Duodenal mucosa (tissue), 2 donors: ENCODE results near the gene CCDC92B.

Source experiments
- H3K27ac ChIP-seq: one replicate; pipeline ENCODE4 v1.7.0; 2013; ENCODE audit warnings: low read depth, low read length
- H3K27me3 ChIP-seq, 2 donors: one replicate each; pipeline ENCODE4 v1.7.0; 2013; ENCODE audit warnings: low read length in 2 of 2, control low read depth in 1 of 2; ENCODE audit not compliant: insufficient read depth in 2 of 2, control insufficient read depth in 1 of 2
- H3K36me3 ChIP-seq, 2 donors: one replicate each; pipeline ENCODE4 v1.7.0; 2013; ENCODE audit warnings: low read length in 2 of 2, control low read depth in 1 of 2; ENCODE audit not compliant: insufficient read depth in 2 of 2, control insufficient read depth in 1 of 2
- H3K4me1 ChIP-seq, 2 donors: one replicate each; pipeline ENCODE4 v1.7.0; 2013; ENCODE audit warnings: low read length in 2 of 2, control low read depth in 1 of 2; ENCODE audit not compliant: insufficient read depth in 2 of 2, control insufficient read depth in 1 of 2
- H3K4me3 ChIP-seq, 2 donors: one replicate each; pipeline ENCODE4 v1.7.0; 2013; ENCODE audit warnings: low read length in 2 of 2, low read depth in 1 of 2
- H3K9ac ChIP-seq, 2 donors: one replicate each; pipeline ENCODE4 v1.7.0; 2013; ENCODE audit warnings: low read length in 2 of 2, low read depth in 1 of 2
- H3K9me3 ChIP-seq, 2 donors: one replicate each; pipeline ENCODE4 v1.7.0; 2013; ENCODE audit warnings: low read length in 2 of 2, control low read depth in 1 of 2; ENCODE audit not compliant: control insufficient read depth in 1 of 2

CCDC92B gene

GRCh38 chr17:2710071-2710802, 39.2 kb downstream of the CCDC92B start:
- peak overlapping the region; percentile 77 to 81 for H3K9ac ChIP-seq
- H3K36me3 ChIP-seq = no peaks in the 10 kb centered on the region
- peak overlapping the region; percentile 71 for H3K27ac ChIP-seq
- H3K4me1 ChIP-seq = peaks cover 44 to 56% of the 10 kb centered on the region in 2 donors
- H3K4me3 ChIP-seq = peak overlapping the region; percentile 82 to 89
- no peaks in the 10 kb centered on the region for H3K27me3 ChIP-seq
- no peaks in the 10 kb centered on the region for H3K9me3 ChIP-seq

- Histone ChIP-seq H3K9ac (peak overlapping the region; percentile 32 to 81), H3K36me3 (peaks cover 0 to 6% of the 10 kb centered on the region in 2 donors), H3K9me3 (no peaks in the 10 kb centered on the region), H3K4me1 (peaks cover 44 to 56% of the 10 kb centered on the region in 2 donors), H3K4me3 (peak overlapping the region; percentile 82 to 89), H3K27ac (peak overlapping the region; percentile 71), H3K27me3 (no peaks in the 10 kb centered on the region)
Observed at GRCh38 chr17:2709183-2709661, 40.2 kb downstream of the CCDC92B start.

- Histone ChIP-seq H3K4me1 (peaks cover 44 to 56% of the 10 kb centered on the region in 2 donors), H3K36me3 (peaks cover 3 to 11% of the 10 kb centered on the region in 2 donors), H3K27me3 (no peaks in the 10 kb centered on the region), H3K27ac (peak overlapping the region; percentile 71), H3K9ac (peak overlapping the region; percentile 57 to 81), H3K9me3 (no peaks in the 10 kb centered on the region), H3K4me3 (peak overlapping the region; percentile 82 to 89)
Observed at GRCh38 chr17:2708585-2709182, 40.8 kb downstream of the CCDC92B start.

- Histone ChIP-seq H3K4me3 (peak overlapping the region; percentile 82 to 89), H3K27me3 (no peaks in the 10 kb centered on the region), H3K9me3 (no peaks in the 10 kb centered on the region), H3K4me1 (peaks cover 44 to 56% of the 10 kb centered on the region in 2 donors), H3K9ac (peak overlapping the region; percentile 43 to 81), H3K36me3 (peaks cover 7 to 18% of the 10 kb centered on the region in 2 donors), H3K27ac (no peak overlapping the region)
Observed at GRCh38 chr17:2707721-2708584, 41.5 kb downstream of the CCDC92B start.

GRCh38 chr17:2706911-2707510, 42.4 kb downstream of the CCDC92B start:
- peaks cover 44 to 47% of the 10 kb centered on the region in 2 donors for H3K4me1 ChIP-seq
- H3K27ac ChIP-seq = no peak overlapping the region
- peaks cover 14 to 26% of the 10 kb centered on the region in 2 donors for H3K36me3 ChIP-seq
- H3K9me3 ChIP-seq = no peaks in the 10 kb centered on the region
- peak overlapping the region; percentile 24 to 43 for H3K9ac ChIP-seq
- no peak overlapping the region for H3K4me3 ChIP-seq
- H3K27me3 ChIP-seq = no peaks in the 10 kb centered on the region

- H3K36me3 ChIP-seq = peaks cover 20 to 35% of the 10 kb centered on the region in 2 donors
- no peak overlapping the region for H3K27ac ChIP-seq
- no peak overlapping the region for H3K4me3 ChIP-seq
- H3K9me3 ChIP-seq = no peaks in the 10 kb centered on the region
- H3K4me1 ChIP-seq = peaks cover 44 to 46% of the 10 kb centered on the region in 2 donors
- H3K27me3 ChIP-seq = no peaks in the 10 kb centered on the region
- peak overlapping the region in 1 of 2 donors; percentile 24 for H3K9ac ChIP-seq
Observed at GRCh38 chr17:2705888-2706795, 43.3 kb downstream of the CCDC92B start.

- H3K9ac ChIP-seq = no peak overlapping the region
- H3K27ac ChIP-seq = no peak overlapping the region
- H3K4me3 ChIP-seq = no peak overlapping the region
- H3K4me1 ChIP-seq = peaks cover 38 to 39% of the 10 kb centered on the region in 2 donors
- H3K36me3 ChIP-seq = peaks cover 23 to 44% of the 10 kb centered on the region in 2 donors
- H3K27me3 ChIP-seq = no peaks in the 10 kb centered on the region
- H3K9me3 ChIP-seq = no peaks in the 10 kb centered on the region
Observed at GRCh38 chr17:2705263-2705662, 44.2 kb downstream of the CCDC92B start.

GRCh38 chr17:2704890-2705248, 44.6 kb downstream of the CCDC92B start:
- H3K27me3 ChIP-seq = no peaks in the 10 kb centered on the region
- no peaks in the 10 kb centered on the region for H3K9me3 ChIP-seq
- no peak overlapping the region for H3K9ac ChIP-seq
- H3K27ac ChIP-seq = no peak overlapping the region
- peaks cover 27 to 48% of the 10 kb centered on the region in 2 donors for H3K36me3 ChIP-seq
- H3K4me1 ChIP-seq = peaks cover 34 to 35% of the 10 kb centered on the region in 2 donors
- H3K4me3 ChIP-seq = no peak overlapping the region
